Loucy (cell line): Measurements from ENCODE around the gene PDE9A.

Experiments used
- H2AFZ ChIP-seq: fragments of 200-600 bp; sonication (generic); 2 replicates; pipeline ENCODE4 v1.6.0; 2016; ENCODE audit warnings: antibody characterized with exemption, mild to moderate bottlenecking, low read length, moderate library complexity
- H3F3A ChIP-seq: fragments of 200-600 bp; 2 replicates; pipeline ENCODE4 v1.6.0; 2016; ENCODE audit warnings: antibody characterized with exemption, low read depth, mild to moderate bottlenecking
- H3K27me3 ChIP-seq: fragments of 200-600 bp; sonication (generic); 2 replicates; pipeline ENCODE4 v1.6.1; 2014; ENCODE audit warnings: low read length, mild to moderate bottlenecking; ENCODE audit not compliant: insufficient read depth, poor library complexity, severe bottlenecking
- H3K36me3 ChIP-seq: fragments of 200-600 bp; sonication (generic); 2 replicates; pipeline ENCODE4 v1.6.1; 2016; ENCODE audit warnings: low read length; ENCODE audit not compliant: insufficient read depth
- H3K4me1 ChIP-seq: fragments of 200-600 bp; sonication (generic); 2 replicates; pipeline ENCODE4 v1.5.1; 2014; ENCODE audit warnings: low read length, mild to moderate bottlenecking; ENCODE audit not compliant: insufficient read depth, poor library complexity, severe bottlenecking
- H3K4me2 ChIP-seq: fragments of 200-600 bp; sonication (generic); 2 replicates; pipeline ENCODE4 v1.6.0; 2014; ENCODE audit warnings: antibody characterized with exemption, low read length, low read depth, mild to moderate bottlenecking; ENCODE audit not compliant: poor library complexity, severe bottlenecking
- H3K4me3 ChIP-seq: fragments of 200-600 bp; sonication (generic); 2 replicates; pipeline ENCODE4 v1.5.1; 2014; ENCODE audit warnings: low read length, mild to moderate bottlenecking, mixed read lengths; ENCODE audit not compliant: poor library complexity, severe bottlenecking
- H3K79me2 ChIP-seq: fragments of 200-600 bp; sonication (generic); 2 replicates; pipeline ENCODE4 v1.6.1; 2014; ENCODE audit warnings: low read length; ENCODE audit not compliant: insufficient read depth
- H3K9ac ChIP-seq: fragments of 200-600 bp; sonication (generic); 2 replicates; pipeline ENCODE4 v1.6.0; 2014; ENCODE audit warnings: mild to moderate bottlenecking, low read depth, low read length, moderate library complexity; ENCODE audit not compliant: poor library complexity, severe bottlenecking
- H3K9me2 ChIP-seq: fragments of 200-600 bp; sonication (generic); replicated peaks from 2 replicates; pipeline ENCODE4 v1.6.1; 2016; ENCODE audit warnings: low read depth, low read length, mixed read lengths
- H3K9me3 ChIP-seq: fragments of 200-600 bp; sonication (generic); 2 replicates; pipeline ENCODE4 v1.6.1; 2014; ENCODE audit warnings: mild to moderate bottlenecking, antibody characterized with exemption, low read length, low read depth; ENCODE audit not compliant: insufficient read depth
- H4K20me1 ChIP-seq: fragments of 200-600 bp; sonication (generic); 2 replicates; pipeline ENCODE4 v1.6.0; 2014; ENCODE audit warnings: antibody characterized with exemption, low read length, mild to moderate bottlenecking; ENCODE audit not compliant: insufficient read depth, poor library complexity, severe bottlenecking
- CTCF ChIP-seq: fragments of 200-600 bp; sonication (generic); conservative IDR thresholded peaks from 2 replicates; pipeline ENCODE4 v1.5.1; 2014; ENCODE audit warnings: mild to moderate bottlenecking, antibody characterized with exemption, low read length
- EZH2phosphoT487 ChIP-seq: fragments of 200-600 bp; IDR thresholded peaks from 2 replicates; pipeline ENCODE4 v1.6.1; 2018; ENCODE audit warnings: antibody characterized with exemption, mild to moderate bottlenecking, moderate library complexity, borderline replicate concordance

PDE9A gene

GRCh38 chr21:42748620-42749176 lies 95.3 kb downstream of the PDE9A start:
- Histone ChIP-seq H3K9ac (no peak overlapping the region), H2AFZ (no peak overlapping the region), H4K20me1 (no peaks in the 10 kb centered on the region), H3K4me1 (no peaks in the 10 kb centered on the region), H3K4me2 (no peak overlapping the region), H3F3A (no peaks in the 10 kb centered on the region), H3K36me3 (no peaks in the 10 kb centered on the region), H3K27me3 (no peaks in the 10 kb centered on the region), H3K9me3 (no peaks in the 10 kb centered on the region), H3K4me3 (no peak overlapping the region), H3K79me2 (no peaks in the 10 kb centered on the region), H3K9me2 (no peaks in the 10 kb centered on the region)
- TF ChIP-seq CTCF = no peak
- TF ChIP-seq EZH2phosphoT487 = no peak

GRCh38 chr21:42750737-42751530 lies 97.5 kb downstream of the PDE9A start:
- Histone ChIP-seq H4K20me1 (no peaks in the 10 kb centered on the region), H3F3A (no peaks in the 10 kb centered on the region), H3K4me1 (no peaks in the 10 kb centered on the region), H3K36me3 (no peaks in the 10 kb centered on the region), H3K79me2 (no peaks in the 10 kb centered on the region), H3K9me2 (no peaks in the 10 kb centered on the region), H3K9me3 (no peaks in the 10 kb centered on the region), H3K4me2 (no peak overlapping the region), H3K27me3 (no peaks in the 10 kb centered on the region), H3K4me3 (no peak overlapping the region), H2AFZ (no peak overlapping the region), H3K9ac (no peak overlapping the region)
- no peak for TF ChIP-seq EZH2phosphoT487
- TF ChIP-seq CTCF = no peak

- Histone ChIP-seq H3K27me3 (no peaks in the 10 kb centered on the region), H3K4me3 (no peak overlapping the region), H3K9me2 (no peaks in the 10 kb centered on the region), H3F3A (no peaks in the 10 kb centered on the region), H3K9me3 (no peaks in the 10 kb centered on the region), H3K4me2 (no peak overlapping the region), H3K4me1 (no peaks in the 10 kb centered on the region), H3K79me2 (no peaks in the 10 kb centered on the region), H3K9ac (no peak overlapping the region), H2AFZ (no peak overlapping the region), H4K20me1 (no peaks in the 10 kb centered on the region), H3K36me3 (no peaks in the 10 kb centered on the region)
- no peak for TF ChIP-seq CTCF
- no peak for TF ChIP-seq EZH2phosphoT487
Measured at GRCh38 chr21:42751866-42752265, 98.4 kb downstream of the PDE9A start.
